Naive thymus-derived CD4-positive, alpha-beta T cell (primary cell): ENCODE measurements around the gene SLC17A6. TPM values are rescaled to one million over a fixed set of nuclear protein-coding genes. Genes with fewer than 3 reads are reported as not detected.

Experiments
- ATAC-seq: fragments of 150-1000 bp; cut with Tn5 transposase; 2 replicates; pipeline ENCODE4 v1.10.0; 2021; ENCODE audit warnings: mild to moderate bottlenecking, moderate library complexity
- CTCF ChIA-PET: fragments of 350-600 bp; sonication (Branson Sonifier 250); formaldehyde crosslinking; loops from one replicate; lab custom pipeline; 2021; ENCODE audit warnings: antibody characterized with exemption; lab: Charles Lee
- POLR2A ChIA-PET: fragments of 350-600 bp; sonication (Branson Sonifier 250); formaldehyde crosslinking; loops from one replicate; lab custom pipeline; 2021; ENCODE audit warnings: antibody characterized with exemption, inconsistent platforms; lab: Charles Lee
- DNase-seq, 9 donors: peaks; one replicate each; pipeline versions ENCODE4 v3.0.0 to v3.0.0-alpha.2; 2020 to 2022; ENCODE audit warnings: mixed read lengths in 1 of 9
- H3K27ac ChIP-seq: one replicate; pipeline ENCODE4 v1.7.0; 2013; ENCODE audit warnings: mild to moderate bottlenecking, low read depth, low read length, moderate library complexity
- H3K27me3 ChIP-seq, 2 donors: one replicate each; pipeline ENCODE4 v1.7.0; 2013; ENCODE audit warnings: low read length in 2 of 2, mild to moderate bottlenecking in 2 of 2, moderate library complexity in 2 of 2; ENCODE audit not compliant: control insufficient read depth in 2 of 2, insufficient read depth in 2 of 2
- H3K36me3 ChIP-seq, 3 experiments: 1 replicate in 2 of 3; 2 replicates in 1 of 3; pipeline ENCODE4 v1.7.0; 2013; ENCODE audit warnings: low read length in 3 of 3, mild to moderate bottlenecking in 3 of 3, moderate library complexity in 1 of 3; ENCODE audit not compliant: insufficient read depth in 3 of 3, control insufficient read depth in 2 of 3
- H3K4me1 ChIP-seq, 2 donors: one replicate each; pipeline ENCODE4 v1.7.0; 2013; ENCODE audit warnings: low read length in 2 of 2, mild to moderate bottlenecking in 2 of 2, moderate library complexity in 1 of 2; ENCODE audit not compliant: control insufficient read depth in 2 of 2, insufficient read depth in 2 of 2
- H3K4me3 ChIP-seq: 2 replicates; pipeline ENCODE4 v1.7.0; 2013; ENCODE audit warnings: mild to moderate bottlenecking, low read length
- H3K9me3 ChIP-seq, 3 experiments: 1 replicate in 2 of 3; 2 replicates in 1 of 3; pipeline ENCODE4 v1.7.0; 2013; ENCODE audit warnings: low read length in 3 of 3; ENCODE audit not compliant: control insufficient read depth in 2 of 3
- H3K27ac Mint-ChIP-seq, 9 donors: one replicate each; pipeline ENCODE4 v1.8.0; 2020 to 2022; ENCODE audit warnings: mixed read lengths in 9 of 9, mild to moderate bottlenecking in 8 of 9, moderate library complexity in 5 of 9, inconsistent platforms in 2 of 9
- H3K27me3 Mint-ChIP-seq, 5 donors: one replicate each; pipeline ENCODE4 v1.8.0; 2021 to 2022; ENCODE audit warnings: mixed read lengths in 5 of 5, mild to moderate bottlenecking in 1 of 5
- H3K36me3 Mint-ChIP-seq, 5 donors: one replicate each; pipeline ENCODE4 v1.8.0; 2020 to 2022; ENCODE audit warnings: mixed read lengths in 5 of 5, mild to moderate bottlenecking in 3 of 5, inconsistent platforms in 1 of 5
- H3K4me1 Mint-ChIP-seq, 7 donors: one replicate each; pipeline ENCODE4 v1.8.0; 2020 to 2022; ENCODE audit warnings: mixed read lengths in 7 of 7, mild to moderate bottlenecking in 3 of 7, inconsistent platforms in 1 of 7
- H3K4me3 Mint-ChIP-seq, 10 donors: one replicate each; pipeline ENCODE4 v1.8.0; 2020 to 2022; ENCODE audit warnings: mild to moderate bottlenecking in 10 of 10, mixed read lengths in 10 of 10, moderate library complexity in 6 of 10, inconsistent platforms in 2 of 10
- H3K9me3 Mint-ChIP-seq, 11 donors: one replicate each; pipeline ENCODE4 v1.8.0; 2020 to 2022; ENCODE audit warnings: mixed read lengths in 11 of 11, mild to moderate bottlenecking in 4 of 11, inconsistent platforms in 1 of 11, moderate library complexity in 1 of 11
- intact Hi-C, 2 donors: fragments of 100-400 bp; cut with micrococcal nuclease; formaldehyde crosslinking; loops; one replicate each; pipeline ENCODE4 v1.15.1; 2023
- polyA plus RNA-seq, 2 donors: library from polyadenylated mRNA; unstranded; fragments of 300-500 nt; fragmentation: Illumina TruSeq; gene quantifications; one replicate each; pipeline ENCODE4 v1.2.3, GENCODE V29; 2021
- total RNA-seq, 6 experiments: library from RNA in 5 of 6; stranded (reverse) in 5 of 6; gene quantifications; 1 replicate in 5 of 6; 2 replicates in 1 of 6; pipeline ENCODE4 v1.2.3 and lab custom pipeline; 2021 to 2026

The SLC17A6 gene
- total and polyA plus RNA-seq, 7 experiments from 2014 or later = not detected

DNA sequence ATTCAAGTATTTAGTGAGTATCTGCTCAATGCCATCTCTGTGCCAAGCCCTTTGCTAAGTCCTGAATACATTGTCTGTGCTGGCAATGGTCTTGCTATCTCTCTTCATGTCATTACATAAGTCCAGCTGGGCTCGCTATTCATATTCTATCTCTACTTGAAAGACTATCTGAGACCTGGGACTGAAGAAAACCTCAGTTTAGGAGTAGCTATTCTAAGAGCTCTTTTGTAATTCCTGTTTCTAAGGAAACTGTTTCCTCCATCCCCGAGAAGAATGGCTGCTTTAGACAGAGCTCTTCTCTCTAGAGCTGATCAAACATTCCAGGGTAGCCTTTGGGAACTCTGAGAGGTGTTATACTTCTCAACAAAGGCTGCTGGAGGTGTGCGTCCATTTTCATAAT, 33.0 kb downstream of the SLC17A6 start:
- POLR2A ChIA-PET = no interaction called here
- intact Hi-C loops = no loop called here

DNA sequence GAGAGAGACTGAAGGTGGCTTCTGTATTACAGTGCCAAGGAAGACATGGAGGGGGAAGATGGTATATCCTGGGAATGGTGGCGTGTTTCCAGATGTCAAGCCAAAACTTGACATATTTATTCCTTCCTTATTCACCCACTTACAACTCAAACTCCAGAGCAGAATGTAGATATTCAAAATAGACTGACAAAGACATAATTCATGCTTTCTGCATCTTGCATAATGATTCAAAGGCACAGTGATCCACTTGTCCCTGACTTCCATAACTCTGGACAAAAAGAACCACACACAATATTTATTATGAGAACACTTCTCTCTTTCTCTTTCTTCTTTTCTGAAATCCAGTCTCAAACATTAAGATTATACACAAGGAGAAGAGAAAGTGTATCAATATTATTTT, 48.9 kb downstream of the SLC17A6 start:
- no peak for DNase-seq
- Histone ChIP-seq H3K9me3 (no peaks in the 10 kb centered on the region), H3K27ac (no peak overlapping the region), H3K4me1 (no peaks in the 10 kb centered on the region), H3K4me3 (no peak overlapping the region), H3K27me3 (no peaks in the 10 kb centered on the region), H3K36me3 (no peaks in the 10 kb centered on the region)
- no peak overlapping the region for H3K4me3 Mint-ChIP-seq
- ChIA-PET POLR2A (no interaction called here), CTCF (no interaction called here)
- H3K27ac Mint-ChIP-seq = no peak overlapping the region
- no peaks in the 10 kb centered on the region for H3K4me1 Mint-ChIP-seq
- no peak for ATAC-seq
- no peaks in the 10 kb centered on the region for H3K36me3 Mint-ChIP-seq
- H3K27me3 Mint-ChIP-seq = peaks cover 0 to 27% (median 3%) of the 10 kb centered on the region in 5 donors
- intact Hi-C loops = no loop called here
- H3K9me3 Mint-ChIP-seq = no peaks in the 10 kb centered on the region

More for the DNA sequence above, 33.0 kb downstream of the SLC17A6 start:
- ATAC-seq = no peak
- H3K9me3 Mint-ChIP-seq = no peaks in the 10 kb centered on the region
- Histone ChIP-seq H3K36me3 (no peaks in the 10 kb centered on the region), H3K27ac (no peak overlapping the region), H3K27me3 (peaks cover 0 to 4% of the 10 kb centered on the region in 2 donors), H3K4me1 (no peaks in the 10 kb centered on the region), H3K4me3 (no peak overlapping the region), H3K9me3 (no peaks in the 10 kb centered on the region)
- H3K27me3 Mint-ChIP-seq = peaks cover 0 to 19% (median 9%) of the 10 kb centered on the region in 5 donors
- no peaks in the 10 kb centered on the region for H3K4me1 Mint-ChIP-seq
- H3K4me3 Mint-ChIP-seq = no peak overlapping the region
- no peak for DNase-seq
- no peak overlapping the region for H3K27ac Mint-ChIP-seq
- CTCF ChIA-PET = no interaction called here
- H3K36me3 Mint-ChIP-seq = no peaks in the 10 kb centered on the region

DNA sequence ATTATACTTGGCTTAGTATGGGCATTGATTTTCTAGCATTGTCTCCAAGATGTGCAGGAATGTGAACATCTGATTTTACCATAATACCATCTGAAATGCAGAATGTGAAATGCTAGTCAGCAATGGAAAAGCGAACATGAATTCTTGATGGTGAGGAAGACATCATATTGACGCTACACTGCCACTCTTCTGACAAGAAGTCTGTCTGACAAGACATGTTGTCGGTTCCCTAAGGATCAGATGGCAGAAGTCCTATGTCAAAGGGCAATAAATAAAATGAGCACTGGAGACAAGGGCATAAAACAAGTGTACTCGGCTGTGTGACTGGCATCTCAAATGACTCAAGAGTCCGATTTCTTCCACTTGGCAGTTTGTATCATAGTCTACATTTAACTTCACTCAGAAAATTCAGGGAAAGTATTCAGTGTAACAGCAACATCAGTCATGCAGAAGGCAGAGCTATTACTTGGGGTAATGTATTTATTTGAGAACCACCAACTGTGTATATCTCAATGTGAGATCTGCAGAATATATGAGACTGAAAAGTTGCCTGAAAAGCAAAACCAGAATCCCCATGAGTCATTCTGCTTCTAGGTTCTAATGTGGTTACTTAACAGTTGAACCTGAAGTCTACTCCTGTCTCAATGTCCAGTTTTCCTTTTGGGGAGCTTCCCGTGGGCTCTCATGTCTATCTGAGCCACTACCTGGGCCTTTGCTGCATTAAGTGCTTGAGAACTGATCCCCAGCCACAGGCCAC, 51.5 kb downstream of the SLC17A6 start:
- H3K4me1 Mint-ChIP-seq = no peaks in the 10 kb centered on the region
- Histone ChIP-seq H3K4me3 (no peak overlapping the region), H3K4me1 (no peaks in the 10 kb centered on the region), H3K36me3 (no peaks in the 10 kb centered on the region), H3K9me3 (no peaks in the 10 kb centered on the region), H3K27me3 (no peaks in the 10 kb centered on the region), H3K27ac (no peak overlapping the region)
- ChIA-PET POLR2A (no interaction called here), CTCF (no interaction called here)
- peaks cover 0 to 27% (median 6%) of the 10 kb centered on the region in 5 donors for H3K27me3 Mint-ChIP-seq
- H3K36me3 Mint-ChIP-seq = no peaks in the 10 kb centered on the region
- no peak for ATAC-seq
- no peak overlapping the region for H3K4me3 Mint-ChIP-seq
- intact Hi-C loops = no loop called here
- no peak for DNase-seq
- H3K9me3 Mint-ChIP-seq = no peaks in the 10 kb centered on the region
- H3K27ac Mint-ChIP-seq = no peak overlapping the region

DNA sequence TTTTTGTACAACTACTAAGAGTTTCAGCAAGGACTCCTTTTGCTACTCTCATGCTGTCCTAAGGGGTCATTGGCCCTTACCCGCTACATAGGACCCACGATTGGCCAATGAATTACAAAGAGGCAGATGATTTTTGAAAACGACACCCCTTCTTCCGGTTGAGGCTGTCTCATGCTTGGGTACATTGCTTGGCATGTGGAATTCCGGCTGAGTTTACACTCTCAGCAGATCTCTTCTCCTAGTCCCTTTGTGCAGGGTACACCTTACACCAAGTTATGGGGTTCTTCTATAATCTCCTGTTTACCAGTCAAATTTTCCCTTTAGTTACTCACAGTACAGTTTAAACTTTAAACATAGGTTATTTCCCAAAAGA, 52.1 kb downstream of the SLC17A6 start:
- ATAC-seq (no peak), DNase-seq (no peak)
- no peak overlapping the region for H3K4me3 ChIP-seq
- peaks cover 0 to 27% (median 6%) of the 10 kb centered on the region in 5 donors for H3K27me3 Mint-ChIP-seq
- intact Hi-C loops = no loop called here
- no peaks in the 10 kb centered on the region for H3K36me3 Mint-ChIP-seq
- H3K9me3 Mint-ChIP-seq = no peaks in the 10 kb centered on the region
- no peak overlapping the region for H3K27ac ChIP-seq
- POLR2A ChIA-PET = no interaction called here
- H3K9me3 ChIP-seq = no peaks in the 10 kb centered on the region
- H3K27ac Mint-ChIP-seq = no peak overlapping the region
- H3K4me1 Mint-ChIP-seq = no peaks in the 10 kb centered on the region
- no peak overlapping the region for H3K4me3 Mint-ChIP-seq
- CTCF ChIA-PET = no interaction called here
- no peaks in the 10 kb centered on the region for H3K36me3 ChIP-seq
- H3K27me3 ChIP-seq = no peaks in the 10 kb centered on the region
- H3K4me1 ChIP-seq = no peaks in the 10 kb centered on the region

DNA sequence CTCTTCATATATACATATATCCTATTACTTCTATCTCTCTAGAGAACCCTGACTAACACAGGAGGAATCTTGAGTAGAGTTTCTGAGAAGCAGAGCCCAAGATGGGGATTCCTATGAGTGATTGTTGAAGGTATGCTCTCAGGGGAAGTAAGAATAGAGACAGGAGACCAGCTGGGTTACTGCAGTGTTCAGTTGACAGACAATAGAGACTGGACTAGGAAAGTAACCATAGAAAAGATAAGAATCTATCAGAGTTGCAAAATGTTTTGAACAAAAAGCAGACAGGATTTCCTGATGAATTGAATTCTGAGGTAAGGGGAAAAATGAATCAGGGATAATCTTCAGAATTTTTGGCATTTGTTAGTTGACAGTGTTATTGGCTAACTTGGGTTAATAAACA, 54.4 kb downstream of the SLC17A6 start:
- Histone ChIP-seq H3K27ac (no peak overlapping the region), H3K36me3 (no peaks in the 10 kb centered on the region), H3K4me3 (no peak overlapping the region), H3K27me3 (no peaks in the 10 kb centered on the region), H3K9me3 (no peaks in the 10 kb centered on the region), H3K4me1 (no peaks in the 10 kb centered on the region)
- peaks cover 0 to 11% (median 3%) of the 10 kb centered on the region in 5 donors for H3K27me3 Mint-ChIP-seq
- DNase-seq (no peak), ATAC-seq (no peak)
- no peak overlapping the region for H3K27ac Mint-ChIP-seq
- intact Hi-C loops = no loop called here
- ChIA-PET CTCF (no interaction called here), POLR2A (no interaction called here)
- H3K9me3 Mint-ChIP-seq = no peaks in the 10 kb centered on the region
- H3K4me3 Mint-ChIP-seq = no peak overlapping the region
- no peaks in the 10 kb centered on the region for H3K36me3 Mint-ChIP-seq
- no peaks in the 10 kb centered on the region for H3K4me1 Mint-ChIP-seq

DNA sequence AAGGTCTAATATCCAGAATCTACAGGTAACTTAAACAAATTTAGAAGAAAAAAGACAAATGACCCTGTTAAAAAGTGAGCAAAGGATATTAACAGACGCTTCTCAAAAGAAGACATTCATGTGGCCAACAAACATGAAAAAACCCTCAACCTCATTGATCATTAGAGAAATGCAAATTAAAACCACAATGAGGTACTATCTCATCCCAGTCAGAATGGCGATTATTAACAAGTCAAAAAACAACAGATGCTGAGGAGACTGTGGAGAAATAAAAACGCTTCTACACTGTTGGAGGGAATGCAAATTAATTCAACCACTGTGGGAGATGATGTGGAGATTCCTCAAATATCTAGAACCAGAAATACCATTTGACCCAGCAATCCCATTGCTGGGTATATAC, 67.2 kb downstream of the SLC17A6 start:
- no peak overlapping the region for H3K27ac ChIP-seq
- no peaks in the 10 kb centered on the region for H3K4me1 ChIP-seq
- POLR2A ChIA-PET = no interaction called here
- Mint-ChIP-seq H3K27me3 (peaks cover 0 to 24% (median 16%) of the 10 kb centered on the region in 5 donors), H3K36me3 (no peaks in the 10 kb centered on the region), H3K27ac (no peak overlapping the region), H3K9me3 (peaks cover 0 to 4% (median 0%) of the 10 kb centered on the region in 11 donors), H3K4me1 (no peaks in the 10 kb centered on the region), H3K4me3 (no peak overlapping the region)
- H3K4me3 ChIP-seq = no peak overlapping the region
- ATAC-seq = no peak
- no peaks in the 10 kb centered on the region for H3K27me3 ChIP-seq
- CTCF ChIA-PET = no interaction called here
- intact Hi-C loops = no loop called here
- H3K36me3 ChIP-seq = no peaks in the 10 kb centered on the region
- no peak for DNase-seq
- no peaks in the 10 kb centered on the region for H3K9me3 ChIP-seq

DNA sequence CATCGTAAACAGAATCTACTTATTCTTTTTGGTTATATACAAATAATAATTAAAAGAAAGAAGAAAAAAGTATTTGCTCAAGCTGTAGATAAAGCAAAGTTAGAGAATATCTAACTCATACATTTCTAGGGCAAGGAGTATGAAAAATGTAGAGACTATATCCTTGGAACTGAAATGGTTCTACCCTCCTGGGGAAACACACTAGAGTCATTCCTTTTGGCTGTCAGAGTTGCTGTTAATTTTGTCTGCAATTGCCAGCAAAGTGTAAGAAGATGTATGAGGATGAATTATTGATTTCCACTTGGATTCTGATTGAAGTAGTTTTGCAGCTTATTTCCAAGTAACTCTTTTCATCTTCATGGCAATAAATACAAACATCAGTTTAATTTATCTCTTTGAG, 69.1 kb downstream of the SLC17A6 start:
- POLR2A ChIA-PET = no interaction called here
- intact Hi-C loops = no loop called here

More for the DNA sequence above, 69.1 kb downstream of the SLC17A6 start:
- H3K9me3 Mint-ChIP-seq = peaks cover 0 to 4% (median 0%) of the 10 kb centered on the region in 11 donors
- Histone ChIP-seq H3K27me3 (no peaks in the 10 kb centered on the region), H3K9me3 (no peaks in the 10 kb centered on the region), H3K36me3 (no peaks in the 10 kb centered on the region), H3K4me3 (no peak overlapping the region), H3K4me1 (no peaks in the 10 kb centered on the region), H3K27ac (no peak overlapping the region)
- DNase-seq = no peak
- no peak for ATAC-seq
- CTCF ChIA-PET = no interaction called here
- H3K4me3 Mint-ChIP-seq = no peak overlapping the region
- no peaks in the 10 kb centered on the region for H3K36me3 Mint-ChIP-seq
- H3K27ac Mint-ChIP-seq = no peak overlapping the region
- H3K27me3 Mint-ChIP-seq = peaks cover 0 to 18% (median 9%) of the 10 kb centered on the region in 5 donors
- no peaks in the 10 kb centered on the region for H3K4me1 Mint-ChIP-seq
